Tibial artery (tissue), 4 donors: ENCODE data around the gene CEACAM5.
"Not testable (repeated sequence)": the region's sequence is repeated elsewhere in the genome, so short reads cannot be mapped to it uniquely, and the experiment has no call there.

Experiments
- DNase-seq, 2 donors: peaks; one replicate each; pipeline ENCODE4 v3.0.0-alpha.2; 2019
- H3K27ac ChIP-seq, 2 donors: fragments of 200-600 bp; sonication (generic) in 1 of 2; 1 replicate in 1 of 2; 2 replicates in 1 of 2; pipeline ENCODE4 v1.5.1; 2018 to 2019; ENCODE audit warnings: mild to moderate bottlenecking in 1 of 2
- H3K27me3 ChIP-seq, 2 donors: fragments of 200-600 bp; sonication (generic) in 1 of 2; one replicate each; pipeline versions ENCODE4 v1.5.1 to v1.6.0; 2016 to 2019
- H3K36me3 ChIP-seq, 3 donors: fragments of 200-600 bp; sonication (generic) in 2 of 3; one replicate each; pipeline ENCODE4 v1.5.1; 2016 to 2019; ENCODE audit warnings: mild to moderate bottlenecking in 2 of 3
- H3K4me1 ChIP-seq, 4 donors: fragments of 200-600 bp; sonication (generic) in 2 of 4; 1 replicate in 3 of 4; 2 replicates in 1 of 4; pipeline ENCODE4 v1.5.1; 2016 to 2019
- H3K4me3 ChIP-seq, 2 donors: fragments of 200-600 bp; sonication (generic) in 1 of 2; 1 replicate in 1 of 2; 2 replicates in 1 of 2; pipeline ENCODE4 v1.5.1; 2018 to 2019; ENCODE audit warnings: mild to moderate bottlenecking in 2 of 2
- H3K9me3 ChIP-seq, 3 donors: fragments of 200-600 bp; sonication (generic) in 1 of 3; one replicate each; pipeline ENCODE4 v1.5.1; 2016 to 2019
- CTCF ChIP-seq, 2 experiments: fragments of 200-600 bp in 1 of 2; fragments of 450-650 bp in 1 of 2; IDR thresholded peaks; one replicate each; pipeline ENCODE4 v1.5.1; 2017 to 2019; ENCODE audit warnings: antibody characterized with exemption in 2 of 2, mild to moderate bottlenecking in 1 of 2, moderate library complexity in 1 of 2
- intact Hi-C: fragments of 100-400 bp; cut with DNase I; formaldehyde crosslinking; loops from one replicate; pipeline ENCODE4 v1.15.0; 2023; ENCODE audit warnings: low total_unique reads

The CEACAM5 gene

GRCh38 chr19:41707502-41707812 is 969 bp upstream of the CEACAM5 start:
- intact Hi-C loops: no loop called here
- Histone ChIP-seq H3K27me3 (peaks cover 0 to 31% of the 10 kb centered on the region in 2 donors), H3K4me3 (no peak overlapping the region), H3K27ac (no peak overlapping the region), H3K9me3 (no peaks in the 10 kb centered on the region), H3K36me3 (no peaks in the 10 kb centered on the region), H3K4me1 (no peaks in the 10 kb centered on the region)
- DNase-seq: no peak
- no peak for TF ChIP-seq CTCF (IDR thresholded peaks at IDR 0.05)

- Histone ChIP-seq H3K27ac (no peak overlapping the region), H3K27me3 (peaks cover 0 to 31% of the 10 kb centered on the region in 2 donors), H3K4me3 (no peak overlapping the region), H3K9me3 (no peaks in the 10 kb centered on the region), H3K4me1 (no peaks in the 10 kb centered on the region), H3K36me3 (no peaks in the 10 kb centered on the region)
- no peak for TF ChIP-seq CTCF (IDR thresholded peaks at IDR 0.05)
- intact Hi-C loops: no loop called here
- no peak for DNase-seq
These were observed 505 bp upstream of the CEACAM5 start for GRCh38 chr19:41707871-41708371.

- H3K36me3 ChIP-seq, DNase-seq, H3K27ac ChIP-seq, H3K4me3 ChIP-seq, H3K4me1 ChIP-seq, H3K9me3 ChIP-seq, intact Hi-C loops: not testable (repeated sequence)
- peaks cover 0 to 29% of the 10 kb centered on the region in 2 donors for H3K27me3 ChIP-seq
These were observed 1.1 kb downstream of the CEACAM5 start for GRCh38 chr19:41709516-41709915.

- Histone ChIP-seq H3K4me3 (no peak overlapping the region), H3K36me3 (no peaks in the 10 kb centered on the region)
These were observed 1.7 kb downstream of the CEACAM5 start for GRCh38 chr19:41709951-41710645.

GRCh38 chr19:41711376-41712261 is 3.2 kb downstream of the CEACAM5 start:
- intact Hi-C loops: no loop called here
- Histone ChIP-seq H3K27ac (no peak overlapping the region), H3K36me3 (no peaks in the 10 kb centered on the region), H3K27me3 (peaks cover 0 to 21% of the 10 kb centered on the region in 2 donors), H3K4me3 (no peak overlapping the region), H3K9me3 (no peaks in the 10 kb centered on the region), H3K4me1 (no peaks in the 10 kb centered on the region)
- TF ChIP-seq CTCF (IDR thresholded peaks at IDR 0.05): no peak
- DNase-seq: peak in 1 of 2 donors; percentile 51

More at GRCh38 chr19:41709951-41710645, 1.7 kb downstream of the CEACAM5 start:
- H3K27me3 ChIP-seq: peaks cover 0 to 29% of the 10 kb centered on the region in 2 donors
- DNase-seq: peak in 1 of 2 donors; percentile 53
- intact Hi-C loops: no loop called here
- H3K9me3 ChIP-seq: no peaks in the 10 kb centered on the region
- H3K4me1 ChIP-seq: no peaks in the 10 kb centered on the region
- no peak for TF ChIP-seq CTCF (IDR thresholded peaks at IDR 0.05)
- H3K27ac ChIP-seq: no peak overlapping the region

- Histone ChIP-seq H3K9me3 (no peaks in the 10 kb centered on the region), H3K27ac (no peak overlapping the region), H3K4me3 (no peak overlapping the region), H3K36me3 (no peaks in the 10 kb centered on the region), H3K4me1 (no peaks in the 10 kb centered on the region), H3K27me3 (peaks cover 0 to 7% of the 10 kb centered on the region in 2 donors)
- DNase-seq: no peak
- intact Hi-C loops: no loop called here
- no peak for TF ChIP-seq CTCF (IDR thresholded peaks at IDR 0.05)
These were observed 6.2 kb downstream of the CEACAM5 start for GRCh38 chr19:41714598-41714997.
